ENCODE data around the gene TLX3. TPM values are rescaled to one million over a fixed set of nuclear protein-coding genes. Genes with fewer than 3 reads are reported as not detected.

TLX3 gene
- polyA plus RNA-seq (2012; ENCODE audit: insufficient read depth, insufficient read length, low read depth), result not detected

DNA sequence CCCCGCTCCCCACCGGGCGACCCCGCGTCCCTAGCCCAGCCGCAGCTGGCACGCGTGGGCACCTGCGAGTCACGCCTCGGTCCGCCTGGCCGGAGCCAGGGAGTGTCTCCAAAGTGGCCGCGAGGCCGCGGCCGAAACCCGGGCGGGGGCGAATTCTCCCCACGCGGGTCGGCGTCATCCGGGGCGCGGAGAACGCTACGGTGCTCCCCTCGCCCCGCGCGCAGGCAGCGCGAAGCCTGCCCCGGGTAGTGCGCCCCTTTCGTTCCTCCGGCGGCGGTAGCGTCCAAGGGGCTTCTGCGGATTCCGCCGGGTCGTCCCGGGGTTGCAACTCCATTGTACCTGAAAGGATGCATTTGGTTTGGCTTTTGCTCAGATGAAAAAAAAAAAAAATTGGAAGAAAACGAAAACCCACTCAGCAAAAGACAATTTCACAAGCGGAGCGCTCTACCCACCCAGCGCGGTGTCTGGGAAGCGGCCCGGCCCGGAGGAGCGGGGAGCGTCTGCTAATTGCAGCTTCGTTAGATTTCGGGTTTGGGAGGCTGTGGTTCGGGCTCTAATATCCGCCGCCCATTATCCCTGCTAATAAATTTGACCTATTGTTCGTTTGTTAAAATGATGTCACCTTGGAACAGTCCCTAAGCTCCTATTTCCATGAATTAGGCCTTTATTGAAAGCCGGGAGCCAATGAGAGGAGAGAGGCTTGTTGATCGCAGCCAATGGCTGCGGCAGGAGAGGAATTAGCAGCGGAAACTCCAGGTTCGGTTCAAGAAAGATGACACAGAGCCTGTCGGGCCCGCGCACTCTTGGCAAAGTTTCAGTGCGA lies at the start of gene TLX3:
Gene TLX3, plus strand, starts transcription at position 796 of the 823 bp plus-strand sequence. CDS start 118 bp downstream, outside the sequence.
- Histone ChIP-seq H3K4me3 (ENCODE audit: low read depth, low read length) (no peak within 1 kb of the TSS), H3K27me3 (no peaks in the 10 kb centered on the region), H3K36me3 (no peaks in the 10 kb centered on the region), H3K9me3 (no peaks in the 10 kb centered on the region), H3K4me1 (peaks cover 18% of the 10 kb centered on the region)
- DNase-seq, result no peak
- no peak for TF ChIP-seq CTCF (IDR thresholded peaks at IDR 0.05; ENCODE audit: low read depth, low read length)

DNA sequence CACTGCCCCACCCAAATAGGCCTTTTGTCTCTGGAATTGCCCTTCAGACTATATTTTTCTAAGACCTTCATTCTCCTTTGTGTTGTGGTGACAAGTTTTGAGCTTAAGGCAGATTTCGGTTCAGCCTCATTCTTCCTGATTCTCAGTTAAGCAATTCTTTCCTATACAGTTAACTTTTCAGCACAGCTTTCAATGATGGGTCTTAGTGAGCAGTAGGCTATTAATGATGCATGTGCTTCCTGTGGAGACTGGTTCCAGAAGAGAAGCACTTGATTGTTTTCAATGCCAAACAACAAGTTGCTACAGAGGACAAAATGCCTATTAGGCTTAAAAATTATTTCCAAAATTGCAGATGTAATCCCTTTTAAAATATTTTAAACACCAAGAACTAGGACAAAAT lies 47.7 kb upstream of the TLX3 start:
- H3K27me3 ChIP-seq, result no peaks in the 10 kb centered on the region
- H3K36me3 ChIP-seq, result 0 out of 2 replicates have a peak, but pooled peaks cover 3% of the 10 kb centered on the region
- H3K4me3 ChIP-seq (ENCODE audit: low read depth, low read length), result no peak overlapping the region
- H3K9me3 ChIP-seq, result no peaks in the 10 kb centered on the region
- no peak for DNase-seq
- H3K4me1 ChIP-seq, result no peaks in the 10 kb centered on the region; the same call in 1 of the 2 replicates
- TF ChIP-seq CTCF (IDR thresholded peaks at IDR 0.05; ENCODE audit: low read depth, low read length), result no peak

- Histone ChIP-seq H3K27me3 (no peaks in the 10 kb centered on the region), H3K4me1 (no peaks in the 10 kb centered on the region; the same call in 1 of the 2 replicates), H3K4me3 (ENCODE audit: low read depth, low read length) (no peak overlapping the region), H3K9me3 (no peaks in the 10 kb centered on the region), H3K36me3 (0 out of 2 replicates have a peak, but pooled peaks cover 3% of the 10 kb centered on the region)
- DNase-seq, result no peak
- TF ChIP-seq CTCF (IDR thresholded peaks at IDR 0.05; ENCODE audit: low read depth, low read length), result no peak
These were observed 47.1 kb upstream of the TLX3 start for GRCh38 chr5:171261904-171262303.

DNA sequence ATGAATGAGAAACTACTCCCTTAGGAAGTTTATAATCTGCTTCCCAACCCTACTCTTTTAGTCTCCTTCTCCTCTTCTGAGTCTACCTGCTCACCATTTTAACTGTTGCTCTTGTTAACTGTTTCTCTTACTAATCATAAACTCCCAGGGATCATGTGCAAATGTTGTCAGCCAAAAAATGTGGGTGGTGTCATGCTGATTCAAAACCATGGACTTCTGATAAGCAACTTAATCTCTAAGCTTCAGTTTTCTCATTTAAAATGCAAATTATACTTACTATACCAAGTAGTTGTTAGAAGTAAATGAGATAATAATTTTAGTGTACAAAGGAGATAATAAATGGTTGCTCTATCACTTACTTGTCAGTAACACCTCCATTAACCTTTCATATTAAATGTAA lies 45.9 kb upstream of the TLX3 start:
- H3K4me1 ChIP-seq, result no peaks in the 10 kb centered on the region; the same call in 1 of the 2 replicates
- TF ChIP-seq CTCF (IDR thresholded peaks at IDR 0.05; ENCODE audit: low read depth, low read length), result no peak
- no peak overlapping the region for H3K4me3 ChIP-seq (ENCODE audit: low read depth, low read length)
- H3K9me3 ChIP-seq, result no peaks in the 10 kb centered on the region
- no peak for DNase-seq
- H3K36me3 ChIP-seq, result peaks cover 3% of the 10 kb centered on the region; the same call in 1 of the 2 replicates
- no peaks in the 10 kb centered on the region for H3K27me3 ChIP-seq

- no peak for TF ChIP-seq CTCF (IDR thresholded peaks at IDR 0.05; ENCODE audit: low read depth, low read length)
- no peaks in the 10 kb centered on the region; the same call in 1 of the 2 replicates for H3K4me1 ChIP-seq
- DNase-seq, result no peak
- no peaks in the 10 kb centered on the region for H3K9me3 ChIP-seq
- H3K36me3 ChIP-seq, result peaks cover 3% of the 10 kb centered on the region; the same call in 1 of the 2 replicates
- no peaks in the 10 kb centered on the region for H3K27me3 ChIP-seq
- H3K4me3 ChIP-seq (ENCODE audit: low read depth, low read length), result no peak overlapping the region
These were observed 44.2 kb upstream of the TLX3 start for GRCh38 chr5:171264843-171265242.

Measured in BE2C (cell line).